Esophagus muscularis mucosa (tissue), 4 donors: ENCODE measurements around the gene PNP. TPM values are rescaled to one million over a fixed set of nuclear protein-coding genes. Genes with fewer than 3 reads are reported as not detected.

Experiments used
- DNase-seq: peaks from one replicate; pipeline ENCODE4 v3.0.0-alpha.2; 2017; ENCODE audit errors: extremely low spot score
- H3K27ac ChIP-seq, 4 donors: fragments of 200-600 bp; sonication (generic); replicated peaks in 1 of 4; 1 replicate in 3 of 4; 2 replicates in 1 of 4; pipeline ENCODE4 v1.5.1; 2016 to 2019; ENCODE audit warnings: mild to moderate bottlenecking in 1 of 4
- H3K27me3 ChIP-seq, 4 donors: fragments of 200-600 bp; sonication (generic); one replicate each; pipeline versions ENCODE4 v1.5.1 to v1.6.0; 2016 to 2019
- H3K36me3 ChIP-seq, 4 donors: fragments of 200-600 bp; sonication (generic); one replicate each; pipeline ENCODE4 v1.5.1; 2016 to 2019
- H3K4me1 ChIP-seq, 4 donors: fragments of 200-600 bp; sonication (generic); one replicate each; pipeline ENCODE4 v1.5.1; 2016 to 2019
- H3K4me3 ChIP-seq, 4 donors: fragments of 200-600 bp; sonication (generic); 1 replicate in 2 of 4; 2 replicates in 2 of 4; pipeline ENCODE4 v1.5.1; 2016 to 2019; ENCODE audit warnings: mild to moderate bottlenecking in 4 of 4, moderate library complexity in 1 of 4
- H3K9me3 ChIP-seq, 4 donors: fragments of 200-600 bp; sonication (generic); 1 replicate in 3 of 4; 2 replicates in 1 of 4; pipeline ENCODE4 v1.5.1; 2016 to 2019
- EP300 ChIP-seq: sonication (generic); formaldehyde crosslinking; IDR thresholded peaks from one replicate; pipeline ENCODE4 v1.6.1; 2017; ENCODE audit warnings: antibody characterized with exemption
- POLR2A ChIP-seq: fragments of 450-650 bp; IDR thresholded peaks from one replicate; pipeline ENCODE4 v1.6.1; 2017; ENCODE audit warnings: antibody characterized with exemption, moderate library complexity, mild to moderate bottlenecking, low read depth
- POLR2AphosphoS5 ChIP-seq, 2 donors: sonication (generic); formaldehyde crosslinking; IDR thresholded peaks; one replicate each; pipeline ENCODE4 v1.6.1; 2017; ENCODE audit warnings: antibody characterized with exemption in 2 of 2
- WGBS: methylation state at CpG from one replicate; pipeline ENCODE4 v1.1.5; 2018; 5-methylcytosine and 5-hydroxymethylcytosine counted together
- intact Hi-C: fragments of 100-400 bp; cut with DNase I; formaldehyde crosslinking; loops from one replicate; pipeline ENCODE4 v1.15.1; 2023
- total RNA-seq, 4 donors: library from RNA; depleted of rRNA; stranded (reverse); fragments of >200 nt; gene quantifications; one replicate each; pipeline versions ENCODE4 v1.1.0 to v1.2.1, GENCODE V29; 2016
- TF ChIP-seq, protein P1 (sequence below), 3 experiments: fragments of 200-600 bp in 2 of 3; fragments of 450-650 bp in 1 of 3; sonication (generic) in 2 of 3; IDR thresholded peaks; one replicate each; pipeline ENCODE4 v1.5.1; 2017 to 2019; ENCODE audit warnings: antibody characterized with exemption in 3 of 3, mild to moderate bottlenecking in 2 of 3, moderate library complexity in 1 of 3

Gene PNP
- total RNA-seq, 4 donors from 2014 or later, result 4.2 to 85.2 (median 14.2) TPM

GRCh38 chr14:20460458-20461224 lies 8.6 kb upstream of the PNP start:
- Histone ChIP-seq H3K27me3 (no peaks in the 10 kb centered on the region), H3K4me1 (peaks cover 30 to 46% (median 39%) of the 10 kb centered on the region in 4 donors), H3K4me3 (peak overlapping the region; percentile 74 to 99 (median 94)), H3K9me3 (no peaks in the 10 kb centered on the region), H3K27ac (peak overlapping the region; percentile 95 to 97 (median 96)), H3K36me3 (peaks cover 25 to 41% (median 35%) of the 10 kb centered on the region in 4 donors)
- TF ChIP-seq POLR2A, result no peak
- no peak for TF ChIP-seq EP300
- no peak for TF ChIP-seq POLR2AphosphoS5 (IDR thresholded peaks at IDR 0.05)
- TF ChIP-seq, protein P1, sequence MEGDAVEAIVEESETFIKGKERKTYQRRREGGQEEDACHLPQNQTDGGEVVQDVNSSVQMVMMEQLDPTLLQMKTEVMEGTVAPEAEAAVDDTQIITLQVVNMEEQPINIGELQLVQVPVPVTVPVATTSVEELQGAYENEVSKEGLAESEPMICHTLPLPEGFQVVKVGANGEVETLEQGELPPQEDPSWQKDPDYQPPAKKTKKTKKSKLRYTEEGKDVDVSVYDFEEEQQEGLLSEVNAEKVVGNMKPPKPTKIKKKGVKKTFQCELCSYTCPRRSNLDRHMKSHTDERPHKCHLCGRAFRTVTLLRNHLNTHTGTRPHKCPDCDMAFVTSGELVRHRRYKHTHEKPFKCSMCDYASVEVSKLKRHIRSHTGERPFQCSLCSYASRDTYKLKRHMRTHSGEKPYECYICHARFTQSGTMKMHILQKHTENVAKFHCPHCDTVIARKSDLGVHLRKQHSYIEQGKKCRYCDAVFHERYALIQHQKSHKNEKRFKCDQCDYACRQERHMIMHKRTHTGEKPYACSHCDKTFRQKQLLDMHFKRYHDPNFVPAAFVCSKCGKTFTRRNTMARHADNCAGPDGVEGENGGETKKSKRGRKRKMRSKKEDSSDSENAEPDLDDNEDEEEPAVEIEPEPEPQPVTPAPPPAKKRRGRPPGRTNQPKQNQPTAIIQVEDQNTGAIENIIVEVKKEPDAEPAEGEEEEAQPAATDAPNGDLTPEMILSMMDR (IDR thresholded peaks at IDR 0.05), result no peak
- DNase-seq, result no peak
- intact Hi-C loops, result loop anchor here (2.0 to 10.0 kb wide), 4 partner anchors 133 to 644 kb away; partner anchors contain the start of genes METTL17 and TMEM253
- 22% methylated on average over 10 of the region's 32 CpGs for WGBS

GRCh38 chr14:20461225-20462141 lies 7.7 kb upstream of the PNP start, which contains the start of gene PIP4P1:
Gene PIP4P1, minus strand, starts transcription at chr14:20461434. Its CDS starts 109 bp downstream, at chr14:20461325.
- H3K36me3 ChIP-seq, result peaks cover 25 to 36% (median 33%) of the 10 kb centered on the region in 4 donors
- intact Hi-C loops, result loop anchor here (2.0 to 10.0 kb wide), 4 partner anchors 134 to 643 kb away; partner anchors contain the start of genes METTL17 and TMEM253
- under 1% methylated on average over 40 of the region's 67 CpGs for WGBS
- no peaks in the 10 kb centered on the region for H3K27me3 ChIP-seq
- H3K4me3 ChIP-seq, result peak within 1 kb of the TSS; percentile 74 to 99 (median 94)
- H3K4me1 ChIP-seq, result peaks cover 21 to 38% (median 31%) of the 10 kb centered on the region in 4 donors
- TF ChIP-seq, protein P1 (IDR thresholded peaks at IDR 0.05), result peak in 1 of 3 experiments; percentile 15
- peak; percentile 91 to 98 for TF ChIP-seq POLR2AphosphoS5 (IDR thresholded peaks at IDR 0.05)
- no peak for TF ChIP-seq EP300
- peak; percentile 85 for TF ChIP-seq POLR2A
- peak; percentile 100 for DNase-seq
- peak within 1 kb of the TSS; percentile 95 to 97 (median 96) for H3K27ac ChIP-seq
- no peaks in the 10 kb centered on the region for H3K9me3 ChIP-seq

GRCh38 chr14:20468764-20469241 lies 403 bp upstream of the PNP start:
- no peaks in the 10 kb centered on the region for H3K27me3 ChIP-seq
- intact Hi-C loops, result loop anchor here (10.0 kb wide), 2 partner anchors 516 to 636 kb away; partner anchors contain the start of genes METTL17 and TMEM253
- peak overlapping the region; percentile 67 to 89 (median 78) for H3K4me3 ChIP-seq
- TF ChIP-seq POLR2AphosphoS5 (IDR thresholded peaks at IDR 0.05), result no peak
- no peak for TF ChIP-seq POLR2A
- TF ChIP-seq, protein P1 (IDR thresholded peaks at IDR 0.05), result no peak
- no peak for TF ChIP-seq EP300
- 22% methylated on average over 16 of the region's 16 CpGs for WGBS
- no peaks in the 10 kb centered on the region for H3K9me3 ChIP-seq
- no peak for DNase-seq
- peaks cover 14 to 25% (median 19%) of the 10 kb centered on the region in 4 donors for H3K4me1 ChIP-seq
- H3K36me3 ChIP-seq, result peaks cover 0 to 16% (median 10%) of the 10 kb centered on the region in 4 donors
- peak overlapping the region; percentile 80 to 95 (median 88) for H3K27ac ChIP-seq

DNA sequence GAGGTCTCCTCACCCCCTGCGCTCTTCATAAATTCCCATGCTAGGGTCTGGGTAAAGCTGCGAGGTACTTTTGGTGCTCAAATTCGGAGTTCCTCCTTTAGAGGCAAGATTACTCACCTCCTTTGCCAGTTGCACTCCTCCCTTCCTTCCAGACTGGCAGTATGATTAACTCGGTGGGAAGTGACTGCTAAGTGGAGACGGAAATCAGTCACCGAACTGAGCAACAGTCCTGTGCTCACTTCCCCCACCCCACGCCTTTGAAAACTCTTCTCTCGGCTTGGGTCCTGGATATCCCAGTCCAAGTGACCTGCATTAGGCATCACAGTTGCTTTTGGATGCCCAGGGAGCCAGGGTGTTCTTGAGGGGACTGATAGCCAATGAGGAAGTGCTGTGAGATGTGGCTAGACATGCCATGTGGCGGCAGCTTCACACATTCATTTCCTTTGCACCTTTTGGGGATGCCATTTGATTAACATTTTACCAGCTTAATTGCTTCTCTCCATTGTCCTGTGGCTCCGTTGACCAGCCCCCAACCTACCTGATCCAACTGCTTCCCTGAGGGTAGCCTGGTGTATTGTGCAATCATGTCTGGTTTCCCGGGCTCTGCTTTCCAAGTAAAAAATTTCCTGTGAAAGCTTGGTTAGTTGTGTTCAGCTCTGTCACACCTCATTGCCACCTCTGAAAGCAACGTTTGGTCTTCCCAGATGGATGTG lies 840 bp downstream of the PNP start:
- Histone ChIP-seq H3K27me3 (no peaks in the 10 kb centered on the region), H3K4me1 (peaks cover 14 to 25% (median 19%) of the 10 kb centered on the region in 4 donors), H3K9me3 (no peaks in the 10 kb centered on the region), H3K4me3 (peak overlapping the region; percentile 67 to 89 (median 78)), H3K27ac (peak overlapping the region; percentile 80 to 95 (median 88)), H3K36me3 (peaks cover 0 to 29% (median 20%) of the 10 kb centered on the region in 4 donors)
- DNase-seq, result no peak
- 3% methylated on average over 12 of the region's 12 CpGs for WGBS
- TF ChIP-seq EP300 (no peak), POLR2AphosphoS5 (IDR thresholded peaks at IDR 0.05) (peak in 1 of 2 donors; percentile 23), POLR2A (no peak)
- intact Hi-C loops, result loop anchor here (10.0 kb wide), 2 partner anchors 515 to 635 kb away; partner anchors contain the start of genes METTL17 and TMEM253
